Immature natural killer cell (primary cell): ENCODE measurements around the gene CYP46A1. TPM values are rescaled to one million over a fixed set of nuclear protein-coding genes. Genes with fewer than 3 reads are reported as not detected.

ENCODE experiments used
- DNase-seq, 3 donors: peaks; one replicate each; pipeline ENCODE4 v3.0.0; 2022; ENCODE audit warnings: mixed read lengths in 1 of 3
- H3K27ac Mint-ChIP-seq, 6 donors: one replicate each; pipeline ENCODE4 v1.8.0; 2020; ENCODE audit warnings: mixed read lengths in 6 of 6, mild to moderate bottlenecking in 5 of 6, inconsistent platforms in 4 of 6, moderate library complexity in 3 of 6
- H3K27me3 Mint-ChIP-seq, 3 donors: one replicate each; pipeline ENCODE4 v1.8.0; 2020 to 2021; ENCODE audit warnings: low read depth in 3 of 3, mild to moderate bottlenecking in 3 of 3, mixed read lengths in 3 of 3, moderate library complexity in 3 of 3, inconsistent platforms in 1 of 3
- H3K36me3 Mint-ChIP-seq, 3 donors: one replicate each; pipeline ENCODE4 v1.8.0; 2020; ENCODE audit warnings: mixed read lengths in 3 of 3, inconsistent platforms in 2 of 3, mild to moderate bottlenecking in 2 of 3
- H3K4me1 Mint-ChIP-seq, 2 donors: one replicate each; pipeline ENCODE4 v1.8.0; 2020; ENCODE audit warnings: inconsistent platforms in 2 of 2, mild to moderate bottlenecking in 2 of 2, mixed read lengths in 2 of 2, moderate library complexity in 1 of 2
- H3K4me3 Mint-ChIP-seq, 5 donors: one replicate each; pipeline ENCODE4 v1.8.0; 2020; ENCODE audit warnings: mild to moderate bottlenecking in 5 of 5, mixed read lengths in 5 of 5, inconsistent platforms in 3 of 5, moderate library complexity in 3 of 5
- H3K9me3 Mint-ChIP-seq, 6 donors: one replicate each; pipeline ENCODE4 v1.8.0; 2020; ENCODE audit warnings: mild to moderate bottlenecking in 6 of 6, mixed read lengths in 6 of 6, inconsistent platforms in 4 of 6, moderate library complexity in 3 of 6
- polyA plus RNA-seq, 3 donors: library from polyadenylated mRNA; unstranded; fragments of 300-500 nt; fragmentation: Illumina TruSeq; gene quantifications; one replicate each; pipeline ENCODE4 v1.2.3, GENCODE V29; 2021

CYP46A1 gene
- polyA plus RNA-seq, 3 donors from 2014 or later: not detected

GRCh38 chr14:99691111-99691885, 7.2 kb downstream of the CYP46A1 start:
- DNase-seq: no peak
- Mint-ChIP-seq H3K27ac (no peak overlapping the region), H3K4me3 (no peak overlapping the region), H3K36me3 (no peaks in the 10 kb centered on the region), H3K9me3 (peaks cover 0 to 3% (median 0%) of the 10 kb centered on the region in 6 donors), H3K4me1 (no peaks in the 10 kb centered on the region), H3K27me3 (peaks cover 1 to 28% (median 24%) of the 10 kb centered on the region in 3 donors)

DNA sequence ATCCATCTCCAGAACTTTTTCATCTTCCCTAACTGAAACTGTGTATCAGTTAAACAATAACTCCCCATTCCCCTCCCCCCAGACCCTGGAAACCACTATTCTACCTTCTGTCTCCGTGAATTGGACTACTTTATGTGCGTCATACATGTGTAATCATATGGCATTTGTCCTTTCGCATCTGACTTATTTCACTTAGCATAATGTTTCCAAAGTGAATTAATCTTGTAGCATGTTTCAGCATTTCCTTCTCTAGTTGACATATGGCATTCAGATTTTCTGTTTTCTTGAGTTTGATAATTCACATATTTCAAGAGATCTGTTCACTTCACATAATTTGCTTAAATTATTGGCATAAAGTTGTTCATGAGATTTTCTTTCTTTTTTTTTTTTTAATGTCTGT, 9.8 kb downstream of the CYP46A1 start:
- no peaks in the 10 kb centered on the region for H3K4me1 Mint-ChIP-seq
- H3K9me3 Mint-ChIP-seq: peaks cover 0 to 3% (median 0%) of the 10 kb centered on the region in 6 donors
- peaks cover 0 to 22% (median 18%) of the 10 kb centered on the region in 3 donors for H3K27me3 Mint-ChIP-seq
- no peaks in the 10 kb centered on the region for H3K36me3 Mint-ChIP-seq
- no peak for DNase-seq
- H3K27ac Mint-ChIP-seq: no peak overlapping the region
- no peak overlapping the region for H3K4me3 Mint-ChIP-seq

- no peak for DNase-seq
- peaks cover 6 to 11% (median 6%) of the 10 kb centered on the region in 3 donors for H3K27me3 Mint-ChIP-seq
- peaks cover 0 to 3% (median 0%) of the 10 kb centered on the region in 6 donors for H3K9me3 Mint-ChIP-seq
- H3K4me1 Mint-ChIP-seq: peaks cover 0 to 4% of the 10 kb centered on the region in 2 donors
- no peak overlapping the region for H3K27ac Mint-ChIP-seq
- no peaks in the 10 kb centered on the region for H3K36me3 Mint-ChIP-seq
- no peak overlapping the region for H3K4me3 Mint-ChIP-seq
These were observed 12.8 kb downstream of the CYP46A1 start for GRCh38 chr14:99696929-99697328.

DNA sequence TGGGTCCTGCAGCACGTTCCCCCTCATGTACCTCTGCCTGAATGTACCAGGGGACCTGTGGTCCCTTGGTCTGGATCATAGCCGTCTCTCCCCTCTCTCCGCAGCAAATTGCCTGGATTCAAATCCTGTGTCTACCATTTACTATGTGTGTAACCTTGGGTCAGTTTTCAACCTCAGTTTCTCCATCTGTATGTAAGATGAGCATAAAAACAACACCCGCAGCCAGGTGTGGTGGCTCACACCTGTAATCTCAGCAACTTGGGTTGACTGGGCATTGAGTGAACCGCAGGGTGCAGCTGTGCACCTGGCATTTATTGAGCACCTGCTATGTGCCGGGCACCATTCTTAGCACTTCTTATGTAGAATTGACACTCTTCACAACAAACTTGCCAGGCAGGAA, 14.1 kb downstream of the CYP46A1 start:
- H3K4me3 Mint-ChIP-seq: no peak overlapping the region
- H3K27ac Mint-ChIP-seq: no peak overlapping the region
- peaks cover 3 to 6% (median 5%) of the 10 kb centered on the region in 6 donors for H3K9me3 Mint-ChIP-seq
- H3K27me3 Mint-ChIP-seq: peaks cover 3 to 13% (median 8%) of the 10 kb centered on the region in 3 donors
- H3K4me1 Mint-ChIP-seq: peaks cover 0 to 4% of the 10 kb centered on the region in 2 donors
- DNase-seq: no peak
- H3K36me3 Mint-ChIP-seq: no peaks in the 10 kb centered on the region

DNA sequence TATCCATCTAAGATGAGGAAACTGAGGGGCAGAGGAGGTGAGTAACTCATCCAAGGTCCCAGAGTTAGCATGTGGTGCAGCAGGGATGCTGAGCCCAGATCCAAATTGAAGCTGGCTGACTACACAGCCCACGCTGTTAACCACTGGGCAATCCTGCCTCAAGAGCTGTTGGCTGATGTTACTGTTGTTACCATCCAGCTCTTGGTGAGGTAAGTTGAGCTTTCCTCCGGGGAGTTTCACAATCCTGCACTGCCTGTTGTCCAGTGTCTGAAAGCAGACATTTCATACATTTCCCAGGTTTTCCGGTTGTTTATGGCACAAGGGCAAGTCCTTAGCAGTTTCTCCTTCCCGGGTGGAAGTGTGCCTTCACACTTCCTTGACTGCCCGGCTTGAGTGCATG, 14.5 kb downstream of the CYP46A1 start:
- Mint-ChIP-seq H3K27ac (no peak overlapping the region), H3K9me3 (peaks cover 5 to 10% (median 9%) of the 10 kb centered on the region in 6 donors), H3K4me3 (no peak overlapping the region), H3K36me3 (peaks cover 0 to 3% (median 0%) of the 10 kb centered on the region in 3 donors), H3K27me3 (peaks cover 3 to 16% (median 10%) of the 10 kb centered on the region in 3 donors), H3K4me1 (peaks cover 0 to 4% of the 10 kb centered on the region in 2 donors)
- no peak for DNase-seq

- Mint-ChIP-seq H3K9me3 (peaks cover 5 to 16% (median 12%) of the 10 kb centered on the region in 6 donors), H3K4me1 (peaks cover 0 to 4% of the 10 kb centered on the region in 2 donors), H3K4me3 (no peak overlapping the region), H3K27ac (no peak overlapping the region), H3K27me3 (peaks cover 3 to 14% (median 13%) of the 10 kb centered on the region in 3 donors), H3K36me3 (peaks cover 0 to 3% (median 0%) of the 10 kb centered on the region in 3 donors)
- no peak for DNase-seq
These were observed 15.1 kb downstream of the CYP46A1 start for GRCh38 chr14:99699085-99699760.

DNA sequence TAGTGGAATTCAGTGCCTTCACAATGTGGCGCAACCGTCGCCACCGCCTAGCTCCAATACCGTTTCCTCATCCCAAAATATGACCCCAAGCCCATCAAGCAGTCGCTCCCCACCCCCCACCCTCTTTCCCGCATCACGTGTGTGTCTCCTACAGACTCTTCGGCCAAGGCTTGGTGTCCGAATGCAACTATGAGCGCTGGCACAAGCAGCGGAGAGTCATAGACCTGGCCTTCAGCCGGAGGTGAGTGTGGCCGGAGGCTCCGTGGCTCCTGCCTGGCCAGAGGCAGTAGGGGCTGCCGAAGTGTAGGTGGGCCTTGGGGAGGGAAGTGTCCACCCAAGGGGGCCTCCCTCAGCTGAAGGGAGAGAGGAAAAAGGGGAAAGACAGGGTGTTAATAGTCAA, 15.8 kb downstream of the CYP46A1 start:
- DNase-seq: no peak
- peaks cover 0 to 3% (median 0%) of the 10 kb centered on the region in 3 donors for H3K36me3 Mint-ChIP-seq
- peaks cover 5 to 22% (median 13%) of the 10 kb centered on the region in 6 donors for H3K9me3 Mint-ChIP-seq
- H3K4me3 Mint-ChIP-seq: no peak overlapping the region
- H3K27ac Mint-ChIP-seq: no peak overlapping the region
- peaks cover 0 to 4% of the 10 kb centered on the region in 2 donors for H3K4me1 Mint-ChIP-seq
- peaks cover 3 to 16% (median 12%) of the 10 kb centered on the region in 3 donors for H3K27me3 Mint-ChIP-seq

- peaks cover 5 to 22% (median 13%) of the 10 kb centered on the region in 6 donors for H3K9me3 Mint-ChIP-seq
- H3K36me3 Mint-ChIP-seq: peaks cover 0 to 3% (median 0%) of the 10 kb centered on the region in 3 donors
- peaks cover 0 to 4% of the 10 kb centered on the region in 2 donors for H3K4me1 Mint-ChIP-seq
- H3K27ac Mint-ChIP-seq: no peak overlapping the region
- DNase-seq: no peak
- H3K4me3 Mint-ChIP-seq: no peak overlapping the region
- H3K27me3 Mint-ChIP-seq: peaks cover 3 to 17% (median 11%) of the 10 kb centered on the region in 3 donors
These were observed 16.3 kb downstream of the CYP46A1 start for GRCh38 chr14:99700379-99700778.

DNA sequence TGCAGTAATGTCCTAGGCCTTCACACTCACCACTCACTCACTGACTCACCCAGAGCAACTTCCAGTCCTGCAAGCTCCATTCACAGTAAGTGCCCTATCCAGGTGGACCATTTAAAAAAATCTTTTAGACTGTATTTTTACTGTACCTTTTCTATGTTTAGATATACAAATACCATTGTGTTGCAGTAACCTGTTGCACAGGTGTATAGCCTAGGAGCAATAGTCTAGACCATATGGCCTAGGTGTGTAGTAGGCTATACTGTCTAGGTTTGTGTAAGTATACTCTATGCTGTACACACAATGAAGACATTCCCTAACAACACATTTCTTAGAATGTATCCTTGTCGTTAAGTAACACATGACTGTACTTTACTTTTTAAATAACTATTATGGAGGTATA, 17.2 kb downstream of the CYP46A1 start:
- no peak for DNase-seq
- Mint-ChIP-seq H3K4me1 (peaks cover 0 to 4% of the 10 kb centered on the region in 2 donors), H3K36me3 (peaks cover 0 to 3% (median 0%) of the 10 kb centered on the region in 3 donors), H3K4me3 (no peak overlapping the region), H3K27me3 (peaks cover 5 to 17% (median 8%) of the 10 kb centered on the region in 3 donors), H3K27ac (no peak overlapping the region), H3K9me3 (peaks cover 5 to 22% (median 13%) of the 10 kb centered on the region in 6 donors)

- Mint-ChIP-seq H3K4me3 (no peak overlapping the region), H3K36me3 (peaks cover 0 to 3% (median 0%) of the 10 kb centered on the region in 3 donors), H3K9me3 (peaks cover 5 to 22% (median 13%) of the 10 kb centered on the region in 6 donors), H3K27ac (no peak overlapping the region), H3K4me1 (peaks cover 0 to 4% of the 10 kb centered on the region in 2 donors), H3K27me3 (peaks cover 4 to 17% (median 8%) of the 10 kb centered on the region in 3 donors)
- no peak for DNase-seq
These were observed 18.0 kb downstream of the CYP46A1 start for GRCh38 chr14:99702115-99702514.

DNA sequence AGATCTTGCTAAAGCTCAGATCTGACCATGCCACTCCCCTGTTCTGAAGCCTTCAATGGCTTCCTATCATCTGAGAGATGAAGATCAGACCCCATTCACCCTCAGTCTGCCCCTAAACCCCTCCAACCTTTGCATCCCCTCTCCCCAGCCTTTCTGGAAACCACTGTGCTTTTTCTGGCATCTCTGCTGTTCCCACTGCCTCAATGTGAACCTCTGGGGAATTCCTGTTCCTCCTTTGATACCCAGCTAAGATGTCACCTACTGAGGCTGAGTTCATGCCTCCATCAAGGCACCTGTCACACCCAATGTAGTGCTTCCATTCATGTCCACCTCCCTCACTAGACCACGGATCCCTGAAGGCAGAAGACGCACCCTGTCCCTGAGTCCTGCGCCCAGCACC, 19.3 kb downstream of the CYP46A1 start:
- H3K4me3 Mint-ChIP-seq: no peak overlapping the region
- no peak overlapping the region for H3K27ac Mint-ChIP-seq

DNA sequence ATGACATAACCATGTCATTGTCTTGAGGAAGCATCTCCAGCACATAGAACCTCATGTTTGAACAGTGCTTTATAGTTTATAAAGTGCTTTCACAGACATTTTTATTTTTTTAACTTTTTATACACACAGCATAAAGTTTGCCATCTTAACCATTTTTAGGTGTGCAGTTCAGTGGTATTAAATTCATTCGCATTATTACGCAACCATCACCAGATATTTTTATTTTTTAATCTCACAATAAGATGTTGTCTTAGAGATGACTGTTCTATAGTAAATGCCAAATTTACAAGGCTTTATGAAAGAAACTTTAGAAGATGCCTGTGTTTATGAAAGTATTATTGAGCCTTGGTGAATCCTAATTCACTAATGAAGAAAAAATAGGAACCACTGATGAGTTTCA, 19.9 kb downstream of the CYP46A1 start:
- H3K4me1 Mint-ChIP-seq: peaks cover 0 to 3% of the 10 kb centered on the region in 2 donors
- H3K36me3 Mint-ChIP-seq: peaks cover 0 to 3% (median 0%) of the 10 kb centered on the region in 3 donors
- peaks cover 5 to 22% (median 13%) of the 10 kb centered on the region in 6 donors for H3K9me3 Mint-ChIP-seq
- no peak for DNase-seq
- H3K27ac Mint-ChIP-seq: no peak overlapping the region
- H3K4me3 Mint-ChIP-seq: no peak overlapping the region
- peaks cover 2 to 17% (median 6%) of the 10 kb centered on the region in 3 donors for H3K27me3 Mint-ChIP-seq

More for the DNA sequence above, 19.3 kb downstream of the CYP46A1 start:
- Mint-ChIP-seq H3K27me3 (peaks cover 2 to 17% (median 6%) of the 10 kb centered on the region in 3 donors), H3K9me3 (peaks cover 5 to 22% (median 13%) of the 10 kb centered on the region in 6 donors), H3K36me3 (peaks cover 0 to 3% (median 0%) of the 10 kb centered on the region in 3 donors), H3K4me1 (peaks cover 0 to 4% of the 10 kb centered on the region in 2 donors)
- no peak for DNase-seq

- H3K4me3 Mint-ChIP-seq: no peak overlapping the region
- H3K36me3 Mint-ChIP-seq: peaks cover 0 to 3% (median 0%) of the 10 kb centered on the region in 3 donors
- no peak overlapping the region for H3K27ac Mint-ChIP-seq
- H3K9me3 Mint-ChIP-seq: peaks cover 5 to 22% (median 13%) of the 10 kb centered on the region in 6 donors
- DNase-seq: no peak
- peaks cover 2 to 11% (median 8%) of the 10 kb centered on the region in 3 donors for H3K27me3 Mint-ChIP-seq
- H3K4me1 Mint-ChIP-seq: no peaks in the 10 kb centered on the region
These were observed 22.2 kb downstream of the CYP46A1 start for GRCh38 chr14:99706107-99706900.
